Measurements from ENCODE around the gene LRSAM1.

The LRSAM1 gene

DNA sequence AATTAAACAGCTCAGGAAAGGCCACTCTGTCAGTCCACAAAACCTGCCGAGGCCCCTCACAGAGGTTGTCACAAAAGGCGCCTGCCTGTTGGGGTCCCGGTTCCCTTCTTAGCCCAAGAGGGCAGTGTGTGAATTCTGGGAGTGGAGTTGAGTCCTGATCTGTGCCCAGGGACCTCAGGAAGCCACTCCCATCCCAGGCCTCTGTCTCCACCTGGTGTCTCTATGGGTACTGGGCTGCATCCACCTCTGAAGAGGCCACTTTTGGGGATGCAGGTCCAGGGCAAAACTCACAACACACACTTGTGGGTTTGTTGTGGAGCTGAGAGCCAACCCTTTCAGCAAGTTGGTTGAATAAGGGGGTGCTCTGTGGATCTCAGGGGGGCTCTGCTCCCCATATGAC is 86.5 kb downstream of the LRSAM1 start:
- Histone ChIP-seq H3K9me3 (ENCODE audit: insufficient read depth, low read length, severe bottlenecking) (no peaks in the 10 kb centered on the region), H3K4me2 (ENCODE audit: insufficient read depth, low read length) (no peak overlapping the region), H3K9ac (ENCODE audit: low read depth, low read length) (no peak overlapping the region), H3K27ac (ENCODE audit: low read length) (no peak overlapping the region), H3K4me3 (ENCODE audit: low read depth in 1 of 2, low read length in 2 of 2) (no peak overlapping the region), H4K20me1 (ENCODE audit: insufficient read depth, low read length) (no peaks in the 10 kb centered on the region), H2AFZ (ENCODE audit: low read depth, low read length) (no peak overlapping the region), H3K4me1 (ENCODE audit: insufficient read depth, low read length) (no peaks in the 10 kb centered on the region), H3K36me3 (ENCODE audit: insufficient read depth, low read length) (no peaks in the 10 kb centered on the region), H3K79me2 (ENCODE audit: insufficient read depth, low read length) (no peaks in the 10 kb centered on the region), H3K27me3 (ENCODE audit: insufficient read depth, low read length, poor library complexity) (no peaks in the 10 kb centered on the region)
- DNase-seq: no peak
- no peak for ATAC-seq (ENCODE audit: insufficient read depth, low read depth)
- TF ChIP-seq, protein P1, sequence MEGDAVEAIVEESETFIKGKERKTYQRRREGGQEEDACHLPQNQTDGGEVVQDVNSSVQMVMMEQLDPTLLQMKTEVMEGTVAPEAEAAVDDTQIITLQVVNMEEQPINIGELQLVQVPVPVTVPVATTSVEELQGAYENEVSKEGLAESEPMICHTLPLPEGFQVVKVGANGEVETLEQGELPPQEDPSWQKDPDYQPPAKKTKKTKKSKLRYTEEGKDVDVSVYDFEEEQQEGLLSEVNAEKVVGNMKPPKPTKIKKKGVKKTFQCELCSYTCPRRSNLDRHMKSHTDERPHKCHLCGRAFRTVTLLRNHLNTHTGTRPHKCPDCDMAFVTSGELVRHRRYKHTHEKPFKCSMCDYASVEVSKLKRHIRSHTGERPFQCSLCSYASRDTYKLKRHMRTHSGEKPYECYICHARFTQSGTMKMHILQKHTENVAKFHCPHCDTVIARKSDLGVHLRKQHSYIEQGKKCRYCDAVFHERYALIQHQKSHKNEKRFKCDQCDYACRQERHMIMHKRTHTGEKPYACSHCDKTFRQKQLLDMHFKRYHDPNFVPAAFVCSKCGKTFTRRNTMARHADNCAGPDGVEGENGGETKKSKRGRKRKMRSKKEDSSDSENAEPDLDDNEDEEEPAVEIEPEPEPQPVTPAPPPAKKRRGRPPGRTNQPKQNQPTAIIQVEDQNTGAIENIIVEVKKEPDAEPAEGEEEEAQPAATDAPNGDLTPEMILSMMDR (IDR thresholded peaks at IDR 0.05; ENCODE audit: borderline replicate concordance, extremely low read depth, low read length, poor library complexity, severe bottlenecking): no peak

DNA sequence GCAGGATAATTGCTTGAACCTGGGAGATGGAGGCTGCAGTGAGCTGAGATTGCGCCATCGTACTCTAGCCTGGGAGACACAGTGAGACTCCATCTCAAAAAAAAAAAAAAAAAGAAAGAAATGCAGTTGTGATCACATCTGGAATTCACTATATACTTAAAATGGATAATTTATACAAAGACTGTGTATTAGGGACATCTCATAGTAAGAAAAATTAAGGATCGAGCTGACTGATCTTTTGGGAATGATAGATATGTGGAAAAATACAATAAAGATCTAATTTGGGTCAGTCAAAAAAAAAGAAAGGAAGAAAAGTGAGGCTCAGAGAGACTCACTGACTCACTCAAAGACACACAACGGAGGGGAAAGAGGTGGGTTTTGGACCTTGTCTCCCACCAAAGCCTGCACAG is 87.5 kb downstream of the LRSAM1 start:
- H4K20me1 ChIP-seq (ENCODE audit: insufficient read depth, low read length): no peaks in the 10 kb centered on the region
- H3K9me3 ChIP-seq (ENCODE audit: insufficient read depth, low read length, severe bottlenecking): no peaks in the 10 kb centered on the region
- H3K4me2 ChIP-seq (ENCODE audit: insufficient read depth, low read length): no peak overlapping the region
- H3K79me2 ChIP-seq (ENCODE audit: insufficient read depth, low read length): no peaks in the 10 kb centered on the region
- no peak for ATAC-seq (ENCODE audit: insufficient read depth, low read depth)
- no peak overlapping the region for H2AFZ ChIP-seq (ENCODE audit: low read depth, low read length)
- DNase-seq: no peak
- TF ChIP-seq, protein P1 (IDR thresholded peaks at IDR 0.05; ENCODE audit: borderline replicate concordance, extremely low read depth, low read length, poor library complexity, severe bottlenecking): no peak
- no peak for TF ChIP-seq EZH2 (IDR thresholded peaks at IDR 0.05; ENCODE audit: borderline replicate concordance, low read depth, low read length, severe bottlenecking)
- no peaks in the 10 kb centered on the region for H3K36me3 ChIP-seq (ENCODE audit: insufficient read depth, low read length)
- H3K27me3 ChIP-seq (ENCODE audit: insufficient read depth, low read length, poor library complexity): no peaks in the 10 kb centered on the region
- no peaks in the 10 kb centered on the region for H3K4me1 ChIP-seq (ENCODE audit: insufficient read depth, low read length)
- no peak overlapping the region for H3K27ac ChIP-seq (ENCODE audit: low read length)
- H3K9ac ChIP-seq (ENCODE audit: low read depth, low read length): no peak overlapping the region
- H3K4me3 ChIP-seq (ENCODE audit: low read depth in 1 of 2, low read length in 2 of 2): no peak overlapping the region

DNA sequence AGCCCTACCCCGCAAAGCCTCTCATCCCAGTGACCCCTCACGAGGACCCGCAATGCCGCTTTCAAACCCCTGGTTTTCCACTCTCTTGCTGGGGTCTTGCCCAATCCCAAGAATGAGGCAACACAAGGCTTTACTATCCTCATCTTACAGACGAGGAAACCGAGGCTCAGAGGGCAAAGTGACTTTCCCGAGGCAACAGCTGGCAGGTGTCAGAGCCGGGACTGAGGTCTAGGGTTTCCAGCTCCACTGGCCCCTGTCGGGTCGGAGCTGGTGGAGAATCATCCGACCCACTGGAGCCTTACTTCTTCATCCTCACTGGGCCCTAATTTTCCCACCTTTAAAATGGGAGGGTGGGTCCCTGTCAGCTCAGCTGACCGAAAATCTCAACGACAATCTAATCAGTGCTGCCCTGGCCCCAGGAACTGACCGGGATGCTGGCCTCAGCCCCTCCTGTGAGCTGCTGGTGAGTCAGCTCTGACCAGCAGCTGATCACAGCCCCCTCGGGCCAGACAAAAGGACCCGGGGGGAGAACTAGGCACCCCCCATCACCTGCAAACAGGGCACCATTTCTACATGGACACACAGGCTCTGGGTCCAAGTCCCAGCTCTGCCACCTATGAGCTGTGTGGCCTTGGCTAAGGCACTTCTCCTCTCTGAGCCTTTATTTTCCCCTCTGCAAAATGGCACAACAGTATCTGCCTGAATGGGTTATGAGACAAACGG is 88.1 kb downstream of the LRSAM1 start:
- Histone ChIP-seq H3K4me1 (ENCODE audit: insufficient read depth, low read length) (no peaks in the 10 kb centered on the region), H3K4me3 (ENCODE audit: low read depth in 1 of 2, low read length in 2 of 2) (no peak overlapping the region), H3K9ac (ENCODE audit: low read depth, low read length) (no peak overlapping the region), H4K20me1 (ENCODE audit: insufficient read depth, low read length) (no peaks in the 10 kb centered on the region), H3K27me3 (ENCODE audit: insufficient read depth, low read length, poor library complexity) (no peaks in the 10 kb centered on the region), H3K9me3 (ENCODE audit: insufficient read depth, low read length, severe bottlenecking) (no peaks in the 10 kb centered on the region), H3K36me3 (ENCODE audit: insufficient read depth, low read length) (no peaks in the 10 kb centered on the region), H3K4me2 (ENCODE audit: insufficient read depth, low read length) (no peak overlapping the region), H3K79me2 (ENCODE audit: insufficient read depth, low read length) (no peaks in the 10 kb centered on the region), H3K27ac (ENCODE audit: low read length) (no peak overlapping the region), H2AFZ (ENCODE audit: low read depth, low read length) (no peak overlapping the region)
- no peak for ATAC-seq (ENCODE audit: insufficient read depth, low read depth)
- TF ChIP-seq, protein P1 (IDR thresholded peaks at IDR 0.05; ENCODE audit: borderline replicate concordance, extremely low read depth, low read length, poor library complexity, severe bottlenecking): no peak
- TF ChIP-seq EZH2 (IDR thresholded peaks at IDR 0.05; ENCODE audit: borderline replicate concordance, low read depth, low read length, severe bottlenecking): no peak
- no peak for DNase-seq

Measured in DND-41 (cell line).